Stimulated activated CD4-positive, alpha-beta T cell treated with anti-CD3 and anti-CD28 coated beads, Interleukin-12 subunit alpha, Interleukin-12 subunit beta, amount 100 ng/mL, for 24 hours (primary cell): ENCODE results near the gene B2M.
A peak's percentile ranks its signal among the peaks of the same experiment; 100 is the strongest.
"Not testable (repeated sequence)": the region's sequence is repeated elsewhere in the genome, so short reads cannot be mapped to it uniquely, and the experiment has no call there.

Experiments
- DNase-seq, 2 experiments: peaks; one replicate each; pipeline ENCODE4 v3.0.0-alpha.2; 2020; ENCODE audit warnings: low read depth in 2 of 2

The B2M gene

DNA sequence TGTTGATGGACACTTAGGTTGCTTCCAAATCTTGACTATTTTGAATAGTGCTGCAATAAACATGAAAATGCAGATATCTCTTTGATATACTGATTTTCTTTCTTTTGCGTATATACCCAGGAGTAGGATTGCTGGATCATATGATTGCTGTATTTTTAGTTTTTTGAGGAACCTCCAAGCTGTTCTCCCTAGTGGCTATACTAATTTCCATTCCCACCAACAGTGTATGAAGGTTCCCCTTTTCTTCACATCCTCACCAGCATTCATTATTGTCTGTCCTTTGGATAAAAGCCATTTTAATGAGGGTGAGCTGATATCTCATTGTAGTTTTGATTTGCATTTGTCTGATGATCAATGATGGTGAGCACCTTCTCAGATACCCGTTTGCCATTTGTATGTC is 12.7 kb upstream of the B2M start:
- no peak for DNase-seq

DNA sequence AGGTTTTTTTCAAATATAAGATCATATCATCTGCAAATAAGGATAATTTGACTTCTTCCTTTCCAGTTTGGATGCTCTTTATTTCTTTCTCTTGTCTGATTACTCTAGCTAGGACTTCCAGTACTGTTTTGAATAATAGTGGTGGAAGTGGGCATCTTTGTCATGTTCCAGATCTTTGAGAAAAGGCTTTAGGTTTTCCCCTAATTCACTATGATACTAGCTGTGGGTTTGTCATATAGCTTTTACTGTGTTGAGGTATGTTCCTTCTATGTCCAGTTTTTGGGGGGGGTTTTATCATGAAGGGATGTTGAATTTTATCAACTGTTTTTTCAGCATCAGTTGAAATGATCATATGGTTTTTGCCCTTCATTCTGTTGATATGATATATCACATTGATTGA is 10.6 kb upstream of the B2M start:
- not testable (repeated sequence) for DNase-seq

DNA sequence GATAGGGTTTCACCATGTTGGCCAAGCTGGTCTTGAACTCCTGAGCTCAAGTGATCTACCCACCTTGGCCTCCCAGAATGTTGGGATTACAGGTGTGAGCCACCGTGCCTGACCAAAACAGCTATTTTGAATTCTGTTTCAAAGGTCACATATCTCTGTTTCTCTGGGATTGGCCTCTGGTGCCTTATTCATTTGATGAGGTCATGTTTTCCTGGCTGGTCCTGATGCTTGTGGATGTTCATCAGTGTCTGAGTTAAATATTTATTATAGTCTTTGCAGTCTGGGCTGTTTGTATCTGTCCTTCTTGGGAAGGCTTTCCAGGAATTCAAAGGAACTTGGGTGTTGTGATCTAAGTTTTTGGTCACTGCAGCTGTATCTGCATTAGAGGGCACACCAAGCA is 5.3 kb upstream of the B2M start:
- no peak for DNase-seq

DNA sequence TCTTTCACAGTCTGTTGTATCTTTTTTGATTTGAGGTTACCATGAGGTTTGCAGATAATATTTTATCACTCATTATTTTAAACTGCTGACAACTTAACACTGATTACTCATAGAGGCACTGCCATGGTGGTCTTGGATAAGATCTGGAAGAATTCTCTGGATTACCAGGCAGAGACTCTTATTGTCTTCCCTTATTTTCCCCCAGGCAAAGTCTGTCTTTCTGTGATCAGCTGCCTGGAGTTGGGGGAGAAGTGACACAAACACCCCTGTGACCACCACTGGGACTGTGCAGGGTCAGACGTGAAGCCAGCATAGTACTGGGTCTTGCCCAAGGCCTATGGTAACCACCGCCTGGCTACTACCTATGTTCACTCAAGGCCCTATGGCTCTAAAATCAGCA is 4.9 kb upstream of the B2M start:
- DNase-seq, result no peak

DNA sequence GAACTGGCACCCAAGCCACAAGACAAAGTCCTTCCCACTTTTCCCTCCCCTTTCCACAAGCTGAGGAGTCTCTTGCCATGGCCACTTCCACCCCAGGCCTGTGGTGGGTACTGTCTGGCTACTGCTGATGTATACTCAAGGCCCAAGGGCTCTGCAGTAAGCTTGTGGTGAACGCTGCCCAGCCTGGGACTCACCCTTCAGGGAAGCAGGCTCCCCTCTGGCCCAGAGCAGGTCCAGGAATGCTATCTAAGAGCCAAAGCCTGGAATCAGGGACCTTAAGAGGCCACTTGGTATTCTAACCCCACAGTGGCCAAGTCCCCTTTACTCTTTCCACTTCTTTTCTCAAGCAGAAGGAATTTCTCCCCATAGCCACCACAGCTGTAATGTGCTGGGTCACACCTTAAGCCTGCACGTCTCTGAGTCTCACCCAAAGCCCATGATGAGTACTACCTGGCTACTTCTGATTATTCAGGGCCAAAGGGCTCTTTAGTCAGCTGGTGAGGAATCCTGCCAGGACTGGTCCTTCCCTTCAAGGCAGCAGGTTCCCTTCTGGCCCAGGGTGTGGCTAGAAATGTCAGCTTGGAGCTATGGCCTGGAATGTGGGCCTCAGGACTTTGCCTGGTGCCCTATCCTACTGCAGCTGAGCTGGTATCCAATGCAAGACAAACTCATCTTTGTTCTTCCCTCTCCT is 4.2 kb upstream of the B2M start:
- no peak for DNase-seq

DNA sequence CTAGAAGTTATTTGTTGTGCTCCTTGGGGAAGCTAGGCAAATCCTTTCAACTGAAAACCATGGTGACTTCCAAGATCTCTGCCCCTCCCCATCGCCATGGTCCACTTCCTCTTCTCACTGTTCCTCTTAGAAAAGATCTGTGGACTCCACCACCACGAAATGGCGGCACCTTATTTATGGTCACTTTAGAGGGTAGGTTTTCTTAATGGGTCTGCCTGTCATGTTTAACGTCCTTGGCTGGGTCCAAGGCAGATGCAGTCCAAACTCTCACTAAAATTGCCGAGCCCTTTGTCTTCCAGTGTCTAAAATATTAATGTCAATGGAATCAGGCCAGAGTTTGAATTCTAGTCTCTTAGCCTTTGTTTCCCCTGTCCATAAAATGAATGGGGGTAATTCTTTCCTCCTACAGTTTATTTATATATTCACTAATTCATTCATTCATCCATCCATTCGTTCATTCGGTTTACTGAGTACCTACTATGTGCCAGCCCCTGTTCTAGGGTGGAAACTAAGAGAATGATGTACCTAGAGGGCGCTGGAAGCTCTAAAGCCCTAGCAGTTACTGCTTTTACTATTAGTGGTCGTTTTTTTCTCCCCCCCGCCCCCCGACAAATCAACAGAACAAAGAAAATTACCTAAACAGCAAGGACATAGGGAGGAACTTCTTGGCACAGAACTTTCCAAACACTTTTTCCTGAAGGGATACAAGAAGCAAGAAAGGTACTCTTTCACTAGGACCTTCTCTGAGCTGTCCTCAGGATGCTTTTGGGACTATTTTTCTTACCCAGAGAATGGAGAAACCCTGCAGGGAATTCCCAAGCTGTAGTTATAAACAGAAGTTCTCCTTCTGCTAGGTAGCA is 851 bp upstream of the B2M start:
- DNase-seq, result no peak

DNA sequence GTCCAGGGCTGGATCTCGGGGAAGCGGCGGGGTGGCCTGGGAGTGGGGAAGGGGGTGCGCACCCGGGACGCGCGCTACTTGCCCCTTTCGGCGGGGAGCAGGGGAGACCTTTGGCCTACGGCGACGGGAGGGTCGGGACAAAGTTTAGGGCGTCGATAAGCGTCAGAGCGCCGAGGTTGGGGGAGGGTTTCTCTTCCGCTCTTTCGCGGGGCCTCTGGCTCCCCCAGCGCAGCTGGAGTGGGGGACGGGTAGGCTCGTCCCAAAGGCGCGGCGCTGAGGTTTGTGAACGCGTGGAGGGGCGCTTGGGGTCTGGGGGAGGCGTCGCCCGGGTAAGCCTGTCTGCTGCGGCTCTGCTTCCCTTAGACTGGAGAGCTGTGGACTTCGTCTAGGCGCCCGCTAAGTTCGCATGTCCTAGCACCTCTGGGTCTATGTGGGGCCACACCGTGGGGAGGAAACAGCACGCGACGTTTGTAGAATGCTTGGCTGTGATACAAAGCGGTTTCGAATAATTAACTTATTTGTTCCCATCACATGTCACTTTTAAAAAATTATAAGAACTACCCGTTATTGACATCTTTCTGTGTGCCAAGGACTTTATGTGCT is 527 bp downstream of the B2M start:
- DNase-seq, result peak; percentile 36 to 52

DNA sequence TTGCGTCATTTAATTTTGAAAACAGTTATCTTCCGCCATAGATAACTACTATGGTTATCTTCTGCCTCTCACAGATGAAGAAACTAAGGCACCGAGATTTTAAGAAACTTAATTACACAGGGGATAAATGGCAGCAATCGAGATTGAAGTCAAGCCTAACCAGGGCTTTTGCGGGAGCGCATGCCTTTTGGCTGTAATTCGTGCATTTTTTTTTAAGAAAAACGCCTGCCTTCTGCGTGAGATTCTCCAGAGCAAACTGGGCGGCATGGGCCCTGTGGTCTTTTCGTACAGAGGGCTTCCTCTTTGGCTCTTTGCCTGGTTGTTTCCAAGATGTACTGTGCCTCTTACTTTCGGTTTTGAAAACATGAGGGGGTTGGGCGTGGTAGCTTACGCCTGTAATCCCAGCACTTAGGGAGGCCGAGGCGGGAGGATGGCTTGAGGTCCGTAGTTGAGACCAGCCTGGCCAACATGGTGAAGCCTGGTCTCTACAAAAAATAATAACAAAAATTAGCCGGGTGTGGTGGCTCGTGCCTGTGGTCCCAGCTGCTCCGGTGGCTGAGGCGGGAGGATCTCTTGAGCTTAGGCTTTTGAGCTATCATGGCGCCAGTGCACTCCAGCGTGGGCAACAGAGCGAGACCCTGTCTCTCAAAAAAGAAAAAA is 1.2 kb downstream of the B2M start:
- peak in 1 of 2 experiments; percentile 60 for DNase-seq

DNA sequence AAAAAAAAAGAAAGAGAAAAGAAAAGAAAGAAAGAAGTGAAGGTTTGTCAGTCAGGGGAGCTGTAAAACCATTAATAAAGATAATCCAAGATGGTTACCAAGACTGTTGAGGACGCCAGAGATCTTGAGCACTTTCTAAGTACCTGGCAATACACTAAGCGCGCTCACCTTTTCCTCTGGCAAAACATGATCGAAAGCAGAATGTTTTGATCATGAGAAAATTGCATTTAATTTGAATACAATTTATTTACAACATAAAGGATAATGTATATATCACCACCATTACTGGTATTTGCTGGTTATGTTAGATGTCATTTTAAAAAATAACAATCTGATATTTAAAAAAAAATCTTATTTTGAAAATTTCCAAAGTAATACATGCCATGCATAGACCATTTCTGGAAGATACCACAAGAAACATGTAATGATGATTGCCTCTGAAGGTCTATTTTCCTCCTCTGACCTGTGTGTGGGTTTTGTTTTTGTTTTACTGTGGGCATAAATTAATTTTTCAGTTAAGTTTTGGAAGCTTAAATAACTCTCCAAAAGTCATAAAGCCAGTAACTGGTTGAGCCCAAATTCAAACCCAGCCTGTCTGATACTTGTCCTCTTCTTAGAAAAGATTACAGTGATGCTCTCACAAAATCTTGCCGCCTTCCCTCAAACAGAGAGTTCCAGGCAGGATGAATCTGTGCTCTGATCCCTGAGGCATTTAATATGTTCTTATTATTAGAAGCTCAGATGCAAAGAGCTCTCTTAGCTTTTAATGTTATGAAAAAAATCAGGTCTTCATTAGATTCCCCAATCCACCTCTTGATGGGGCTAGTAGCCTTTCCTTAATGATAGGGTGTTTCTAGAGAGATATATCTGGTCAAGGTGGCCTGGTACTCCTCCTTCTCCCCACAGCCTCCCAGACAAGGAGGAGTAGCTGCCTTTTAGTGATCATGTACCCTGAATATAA is 2.0 kb downstream of the B2M start:
- DNase-seq, result no peak

DNA sequence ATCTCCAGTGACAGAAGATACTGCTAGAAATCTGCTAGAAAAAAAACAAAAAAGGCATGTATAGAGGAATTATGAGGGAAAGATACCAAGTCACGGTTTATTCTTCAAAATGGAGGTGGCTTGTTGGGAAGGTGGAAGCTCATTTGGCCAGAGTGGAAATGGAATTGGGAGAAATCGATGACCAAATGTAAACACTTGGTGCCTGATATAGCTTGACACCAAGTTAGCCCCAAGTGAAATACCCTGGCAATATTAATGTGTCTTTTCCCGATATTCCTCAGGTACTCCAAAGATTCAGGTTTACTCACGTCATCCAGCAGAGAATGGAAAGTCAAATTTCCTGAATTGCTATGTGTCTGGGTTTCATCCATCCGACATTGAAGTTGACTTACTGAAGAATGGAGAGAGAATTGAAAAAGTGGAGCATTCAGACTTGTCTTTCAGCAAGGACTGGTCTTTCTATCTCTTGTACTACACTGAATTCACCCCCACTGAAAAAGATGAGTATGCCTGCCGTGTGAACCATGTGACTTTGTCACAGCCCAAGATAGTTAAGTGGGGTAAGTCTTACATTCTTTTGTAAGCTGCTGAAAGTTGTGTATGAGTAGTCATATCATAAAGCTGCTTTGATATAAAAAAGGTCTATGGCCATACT is 4.0 kb downstream of the B2M start:
- no peak for DNase-seq

DNA sequence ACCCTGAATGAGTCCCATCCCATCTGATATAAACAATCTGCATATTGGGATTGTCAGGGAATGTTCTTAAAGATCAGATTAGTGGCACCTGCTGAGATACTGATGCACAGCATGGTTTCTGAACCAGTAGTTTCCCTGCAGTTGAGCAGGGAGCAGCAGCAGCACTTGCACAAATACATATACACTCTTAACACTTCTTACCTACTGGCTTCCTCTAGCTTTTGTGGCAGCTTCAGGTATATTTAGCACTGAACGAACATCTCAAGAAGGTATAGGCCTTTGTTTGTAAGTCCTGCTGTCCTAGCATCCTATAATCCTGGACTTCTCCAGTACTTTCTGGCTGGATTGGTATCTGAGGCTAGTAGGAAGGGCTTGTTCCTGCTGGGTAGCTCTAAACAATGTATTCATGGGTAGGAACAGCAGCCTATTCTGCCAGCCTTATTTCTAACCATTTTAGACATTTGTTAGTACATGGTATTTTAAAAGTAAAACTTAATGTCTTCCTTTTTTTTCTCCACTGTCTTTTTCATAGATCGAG is 4.5 kb downstream of the B2M start:
- no peak for DNase-seq

DNA sequence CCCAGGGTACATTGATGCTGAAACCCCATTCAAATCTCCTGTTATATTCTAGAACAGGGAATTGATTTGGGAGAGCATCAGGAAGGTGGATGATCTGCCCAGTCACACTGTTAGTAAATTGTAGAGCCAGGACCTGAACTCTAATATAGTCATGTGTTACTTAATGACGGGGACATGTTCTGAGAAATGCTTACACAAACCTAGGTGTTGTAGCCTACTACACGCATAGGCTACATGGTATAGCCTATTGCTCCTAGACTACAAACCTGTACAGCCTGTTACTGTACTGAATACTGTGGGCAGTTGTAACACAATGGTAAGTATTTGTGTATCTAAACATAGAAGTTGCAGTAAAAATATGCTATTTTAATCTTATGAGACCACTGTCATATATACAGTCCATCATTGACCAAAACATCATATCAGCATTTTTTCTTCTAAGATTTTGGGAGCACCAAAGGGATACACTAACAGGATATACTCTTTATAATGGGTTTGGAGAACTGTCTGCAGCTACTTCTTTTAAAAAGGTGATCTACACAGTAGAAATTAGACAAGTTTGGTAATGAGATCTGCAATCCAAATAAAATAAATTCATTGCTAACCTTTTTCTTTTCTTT is 5.8 kb downstream of the B2M start:
- no peak for DNase-seq

DNA sequence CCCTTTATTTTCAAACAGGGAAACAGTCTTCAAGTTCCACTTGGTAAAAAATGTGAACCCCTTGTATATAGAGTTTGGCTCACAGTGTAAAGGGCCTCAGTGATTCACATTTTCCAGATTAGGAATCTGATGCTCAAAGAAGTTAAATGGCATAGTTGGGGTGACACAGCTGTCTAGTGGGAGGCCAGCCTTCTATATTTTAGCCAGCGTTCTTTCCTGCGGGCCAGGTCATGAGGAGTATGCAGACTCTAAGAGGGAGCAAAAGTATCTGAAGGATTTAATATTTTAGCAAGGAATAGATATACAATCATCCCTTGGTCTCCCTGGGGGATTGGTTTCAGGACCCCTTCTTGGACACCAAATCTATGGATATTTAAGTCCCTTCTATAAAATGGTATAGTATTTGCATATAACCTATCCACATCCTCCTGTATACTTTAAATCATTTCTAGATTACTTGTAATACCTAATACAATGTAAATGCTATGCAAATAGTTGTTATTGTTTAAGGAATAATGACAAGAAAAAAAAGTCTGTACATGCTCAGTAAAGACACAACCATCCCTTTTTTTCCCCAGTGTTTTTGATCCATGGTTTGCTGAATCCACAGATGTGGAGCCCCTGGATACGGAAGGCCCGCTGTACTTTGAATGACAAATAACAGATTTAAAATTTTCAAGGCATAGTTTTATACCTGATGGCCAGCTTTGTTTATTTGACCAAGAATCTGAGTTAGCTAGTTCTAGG is 7.0 kb downstream of the B2M start:
- DNase-seq, result no peak

DNA sequence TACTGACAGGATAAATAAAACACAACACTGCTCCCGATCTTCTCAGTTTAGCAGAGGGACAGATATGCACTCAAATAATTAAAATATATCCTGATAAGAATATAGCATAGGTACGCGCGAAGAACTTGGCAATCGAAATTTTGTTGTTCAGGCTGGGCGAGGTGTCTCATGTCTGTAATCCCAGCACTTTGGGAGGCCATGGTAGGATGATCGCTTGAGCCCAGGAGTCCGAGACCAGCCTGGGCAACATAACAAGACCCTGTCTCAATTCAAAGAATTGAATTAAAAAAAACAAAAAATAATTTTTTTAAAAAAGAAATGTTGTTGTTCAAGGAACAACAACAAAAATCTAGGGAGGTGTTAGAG is 7.6 kb downstream of the B2M start:
- no peak for DNase-seq

DNA sequence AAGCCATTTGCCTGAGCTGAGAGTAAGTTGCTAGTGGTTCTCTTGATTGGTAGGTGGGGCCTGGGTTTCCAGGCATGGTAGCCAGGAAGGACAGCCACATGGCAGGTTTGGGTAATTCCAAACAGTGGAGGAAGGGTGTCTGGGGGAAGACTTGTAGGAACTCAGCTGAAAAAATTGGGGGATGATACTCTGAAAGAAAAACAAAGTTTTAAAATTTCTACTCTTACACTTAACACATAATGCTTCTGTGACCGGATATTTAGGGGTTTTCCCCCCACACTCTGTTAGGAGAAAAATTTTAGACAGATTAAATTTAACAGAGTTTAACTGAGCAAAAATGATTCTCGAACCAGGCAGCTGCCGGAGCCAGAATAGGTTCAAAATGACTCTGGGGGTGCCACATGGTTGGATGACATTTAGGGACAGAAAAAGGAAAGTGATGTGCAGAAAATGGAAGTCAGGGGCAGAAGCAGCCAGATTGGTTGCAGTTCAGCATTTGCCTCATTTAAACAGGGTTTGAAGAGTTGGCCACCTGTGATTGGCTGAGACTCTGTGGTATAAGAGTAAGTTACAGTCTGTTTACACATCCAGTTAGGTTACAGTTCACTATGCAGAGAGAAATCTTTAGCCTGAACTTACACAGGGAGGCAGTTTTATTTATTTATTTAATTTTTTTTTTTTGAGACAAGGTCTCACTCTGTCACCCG is 8.1 kb downstream of the B2M start:
- DNase-seq, result peak; percentile 50 to 55

DNA sequence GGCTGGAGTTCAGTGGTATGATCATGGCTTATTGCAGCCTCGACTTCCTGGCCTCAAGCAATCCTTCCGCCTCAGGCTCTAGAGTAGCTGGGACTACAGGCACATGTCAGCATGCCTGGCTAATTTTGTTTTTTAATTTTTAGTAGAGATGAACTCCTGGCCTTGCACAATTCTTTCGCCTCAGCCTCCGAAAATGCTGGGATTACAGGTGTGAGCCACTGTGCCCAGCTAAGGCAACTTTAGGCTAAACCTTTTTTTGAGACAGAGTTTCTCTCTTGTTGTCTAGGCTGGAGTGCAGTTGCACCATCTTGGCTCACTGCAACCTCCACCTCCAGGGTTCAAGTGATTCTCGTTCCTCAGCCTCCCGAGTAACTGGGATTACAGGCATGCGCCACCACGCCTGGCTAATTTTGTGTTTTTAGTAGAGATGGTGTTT is 8.7 kb downstream of the B2M start:
- DNase-seq, result peak in 1 of 2 experiments; percentile 32

DNA sequence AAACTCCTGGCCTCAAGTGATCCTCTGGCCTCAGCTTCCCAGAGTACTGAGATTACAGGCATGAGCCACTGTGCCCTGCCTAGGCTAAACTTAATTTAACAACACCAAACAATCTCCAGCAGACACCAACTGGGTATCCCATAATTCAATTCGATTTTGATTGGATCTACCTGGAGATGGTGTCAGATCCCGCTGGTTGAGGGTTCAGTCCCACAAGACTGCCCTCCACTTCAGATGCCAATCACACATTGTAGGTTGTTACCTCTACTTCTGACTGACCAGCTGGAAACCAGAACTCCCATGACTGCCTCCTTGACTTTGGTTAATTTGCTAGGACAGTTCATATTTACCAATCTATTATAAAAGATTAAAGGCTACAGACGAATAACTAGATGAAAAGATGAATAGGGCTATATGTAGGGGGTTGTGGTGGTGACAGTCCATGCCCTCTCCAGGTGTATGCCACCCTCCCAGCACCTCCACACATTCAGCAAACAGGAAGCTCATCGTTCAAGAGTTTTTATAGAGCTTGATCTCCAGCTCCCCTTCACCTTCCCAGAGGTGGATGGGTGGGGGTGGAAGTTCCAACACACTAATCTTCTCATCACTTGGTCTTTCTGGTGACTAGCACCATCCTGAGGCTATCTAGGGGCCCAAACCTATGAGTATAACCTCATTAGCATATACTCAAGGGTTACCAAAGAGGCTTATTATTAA is 9.3 kb downstream of the B2M start:
- no peak for DNase-seq

DNA sequence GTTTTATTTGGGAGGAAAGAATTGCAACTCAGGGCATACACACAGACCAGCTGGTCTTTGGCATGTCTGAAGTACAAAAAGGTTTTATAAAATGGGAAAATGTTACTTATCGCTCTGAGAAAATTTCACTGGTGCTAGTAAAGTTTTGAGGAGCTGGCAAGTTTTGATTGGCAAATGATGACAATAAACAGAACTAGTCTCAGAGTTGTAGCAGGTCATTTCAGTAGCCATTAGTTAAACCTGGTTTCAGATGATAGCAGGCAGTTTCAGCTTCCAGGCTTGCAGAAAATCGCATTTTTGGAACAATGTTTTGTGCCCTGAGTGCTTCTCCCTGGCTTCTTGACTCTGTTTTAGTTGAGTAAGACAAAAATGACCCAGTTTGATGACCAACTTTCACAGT is 10.7 kb downstream of the B2M start:
- no peak for DNase-seq
